KG1 (cell line): ENCODE results near the gene SNAP25.

ENCODE experiments used
- DNase-seq: peaks from one replicate; lab custom pipeline; 2025; lab: John Stamatoyannopoulos, UW

The SNAP25 gene

GRCh38 chr20:10304471-10305046 lies 85.9 kb downstream of the SNAP25 start:
- no peak for DNase-seq

- no peak for DNase-seq
Observed at GRCh38 chr20:10306440-10307358, 88.1 kb downstream of the SNAP25 start.

GRCh38 chr20:10307359-10307735 lies 88.7 kb downstream of the SNAP25 start:
- no peak for DNase-seq

- DNase-seq, result no peak
Observed at GRCh38 chr20:10308652-10309051, 90.0 kb downstream of the SNAP25 start.

DNA sequence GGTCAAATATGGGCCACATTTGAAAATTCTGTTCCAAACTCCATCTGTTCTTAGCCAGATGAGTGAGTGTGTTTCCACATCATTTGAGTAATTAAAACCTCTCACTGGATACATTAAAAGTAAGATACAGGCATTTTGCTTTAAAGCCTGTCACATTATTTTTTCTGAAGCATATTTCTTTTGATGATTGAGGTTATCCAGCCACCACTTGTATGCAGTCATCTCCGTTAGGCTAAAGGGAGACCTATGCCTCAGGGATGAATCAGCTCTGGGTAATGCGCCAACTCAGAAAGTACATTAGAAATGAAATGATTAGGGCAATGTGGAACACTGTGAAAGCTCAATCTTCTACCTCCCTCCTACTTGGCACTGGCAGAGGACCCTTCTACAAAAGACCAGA lies 90.7 kb downstream of the SNAP25 start:
- no peak for DNase-seq

GRCh38 chr20:10312111-10312510 lies 93.5 kb downstream of the SNAP25 start:
- DNase-seq, result no peak

- no peak for DNase-seq
Observed at GRCh38 chr20:10313215-10313614, 94.6 kb downstream of the SNAP25 start.

- no peak for DNase-seq
Observed at GRCh38 chr20:10313701-10314100, 95.1 kb downstream of the SNAP25 start.

- DNase-seq, result no peak
Observed at GRCh38 chr20:10314198-10314597, 95.6 kb downstream of the SNAP25 start.

DNA sequence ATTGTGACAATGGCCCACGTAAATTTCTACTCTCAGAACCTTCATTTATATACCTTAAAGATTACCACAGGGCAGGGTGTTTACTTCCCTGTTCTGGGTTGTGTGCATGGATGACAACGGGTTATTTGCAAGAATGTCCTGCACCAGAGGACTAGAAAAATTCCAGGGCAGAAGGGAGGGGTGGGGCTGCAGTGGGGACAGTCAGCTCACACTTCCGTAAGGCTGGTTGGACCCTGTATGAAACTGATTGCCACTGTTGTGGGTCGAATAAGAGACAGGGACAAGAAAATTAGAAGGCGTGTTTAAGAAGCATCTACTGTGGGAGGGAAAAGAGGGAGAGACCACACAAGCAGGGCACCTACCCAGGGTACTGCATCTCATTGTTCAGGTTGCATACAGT lies 96.5 kb downstream of the SNAP25 start:
- DNase-seq, result no peak

DNA sequence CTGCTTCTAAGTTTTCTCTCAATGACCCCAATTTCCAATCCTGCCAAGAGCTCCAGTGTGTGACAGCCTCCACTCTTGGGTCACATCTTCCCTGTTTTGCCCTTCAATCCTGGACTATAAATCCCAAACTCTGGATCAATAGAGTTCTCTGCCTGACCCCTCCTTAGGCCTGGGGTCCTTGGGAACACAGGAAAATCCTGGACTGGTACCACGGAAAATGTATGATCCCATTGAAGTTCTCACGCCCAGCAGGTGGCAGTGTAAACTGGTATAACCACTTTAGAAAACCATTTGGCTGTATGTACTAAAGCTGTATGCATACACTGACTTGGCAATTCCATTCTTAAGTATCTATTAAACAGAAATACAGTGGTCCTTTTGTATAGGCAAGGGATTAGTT lies 98.0 kb downstream of the SNAP25 start:
- DNase-seq, result no peak

GRCh38 chr20:10318291-10319024 lies 99.8 kb downstream of the SNAP25 start:
- no peak for DNase-seq

DNA sequence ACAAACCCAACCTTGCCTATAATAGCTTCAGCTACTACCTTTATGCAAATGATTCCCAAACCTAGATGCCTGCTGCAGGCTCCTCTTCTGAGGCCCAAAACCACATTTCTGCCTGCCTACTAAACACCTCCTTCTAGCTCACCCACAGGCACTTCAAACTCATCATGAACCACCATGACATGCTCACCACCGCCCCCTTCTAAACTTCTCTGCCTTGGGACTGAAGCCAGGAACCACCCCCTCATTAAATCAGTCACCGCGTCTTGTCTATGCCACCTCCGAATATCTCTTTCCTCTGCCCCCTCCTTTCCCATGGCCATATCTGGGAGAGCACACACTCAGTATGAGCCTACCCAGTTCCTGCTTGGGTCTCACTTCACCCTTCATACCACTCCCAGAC lies 101.2 kb downstream of the SNAP25 start:
- DNase-seq, result no peak

DNA sequence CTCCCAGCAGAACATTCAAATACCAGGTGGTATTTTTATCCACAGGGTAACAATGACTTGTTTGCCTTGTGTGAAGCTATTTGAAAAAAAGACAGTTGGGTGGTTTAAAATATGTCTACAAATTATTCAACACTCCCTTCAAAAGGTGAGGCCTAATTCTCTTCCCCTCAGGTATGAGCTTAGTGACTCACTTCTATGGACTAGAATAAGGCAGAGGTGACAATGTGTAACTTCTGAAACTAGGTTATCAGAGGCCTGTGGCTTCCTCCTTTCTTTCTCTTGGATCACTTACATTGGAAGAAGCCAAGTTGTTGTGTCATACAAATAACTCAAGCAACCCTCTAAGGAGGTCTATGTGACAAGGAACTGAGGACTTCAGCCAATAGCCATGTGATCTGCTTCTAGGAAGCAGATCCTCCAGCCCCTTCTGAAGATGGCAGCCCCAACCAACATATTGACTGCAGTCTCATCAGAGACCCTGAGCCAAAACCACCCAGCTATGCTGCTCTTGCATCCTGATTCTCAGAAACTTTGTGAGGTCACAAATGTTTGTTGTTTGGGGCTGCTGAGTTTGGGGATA lies 102.6 kb downstream of the SNAP25 start:
- DNase-seq, result no peak

DNA sequence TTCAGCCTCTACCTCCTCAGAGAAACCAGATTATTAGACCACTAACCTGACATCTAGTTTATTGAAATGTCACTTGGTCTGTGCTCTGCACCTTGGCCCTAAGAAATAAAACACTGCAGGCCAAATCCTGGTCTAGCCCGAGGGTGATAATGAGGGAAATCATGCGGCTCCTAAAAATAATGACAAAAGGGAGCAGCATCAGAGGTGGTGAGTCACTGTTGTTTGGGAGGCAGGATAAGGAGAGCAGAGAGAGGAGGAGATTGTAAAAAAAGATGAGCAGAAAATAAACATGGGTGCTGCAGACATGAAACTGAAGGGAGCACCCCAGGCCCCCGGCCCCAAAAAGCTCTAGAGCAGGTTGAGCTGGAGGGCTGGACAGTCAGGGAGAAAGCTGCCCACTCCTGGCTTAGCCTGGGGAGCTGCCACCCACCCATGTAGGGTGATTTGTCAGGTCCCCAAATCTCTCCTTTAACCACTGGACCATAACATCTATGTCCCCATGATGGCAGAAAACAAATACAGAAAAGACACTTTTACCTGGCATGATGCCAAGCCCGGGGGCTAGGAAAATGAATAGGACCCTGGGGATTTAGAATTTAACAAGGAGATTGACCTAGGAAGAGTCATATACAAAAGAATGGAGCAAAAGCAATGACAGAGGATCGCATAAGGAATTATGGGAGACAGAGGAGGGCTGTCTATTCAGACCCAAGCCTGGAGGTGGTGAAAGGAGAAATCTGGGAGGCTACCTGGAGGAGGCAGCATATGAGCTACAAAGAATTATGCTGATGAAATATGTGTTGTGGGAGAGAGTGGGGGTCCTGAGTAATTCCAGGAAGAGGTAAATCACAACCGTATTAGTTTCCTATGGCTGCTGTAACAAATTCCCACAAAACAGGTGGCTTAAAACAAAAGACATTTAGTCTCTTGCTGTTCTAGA lies 103.7 kb downstream of the SNAP25 start:
- DNase-seq, result no peak

GRCh38 chr20:10323729-10324128 lies 105.1 kb downstream of the SNAP25 start:
- no peak for DNase-seq

- DNase-seq, result no peak
Observed at GRCh38 chr20:10324198-10324847, 105.7 kb downstream of the SNAP25 start.

DNA sequence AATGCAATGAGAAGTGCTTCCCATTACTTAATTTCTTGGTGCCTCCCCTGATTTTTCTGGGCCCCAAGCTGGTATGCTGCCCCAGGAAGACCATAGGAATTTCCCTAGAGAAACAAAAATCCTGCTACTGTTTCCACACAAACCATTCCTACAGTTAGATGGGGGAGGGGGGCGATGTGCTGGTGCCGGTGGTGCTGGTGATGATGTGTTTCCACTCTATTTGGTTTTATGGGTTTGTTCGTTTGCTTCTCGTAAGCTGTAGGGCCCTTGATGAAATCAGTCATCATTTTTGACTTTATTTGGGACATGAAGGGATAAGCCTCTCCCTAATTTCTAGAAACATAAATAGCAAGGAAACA lies 110.2 kb downstream of the SNAP25 start:
- DNase-seq, result no peak

- no peak for DNase-seq
Observed at GRCh38 chr20:10329387-10330005, 110.9 kb downstream of the SNAP25 start.

DNA sequence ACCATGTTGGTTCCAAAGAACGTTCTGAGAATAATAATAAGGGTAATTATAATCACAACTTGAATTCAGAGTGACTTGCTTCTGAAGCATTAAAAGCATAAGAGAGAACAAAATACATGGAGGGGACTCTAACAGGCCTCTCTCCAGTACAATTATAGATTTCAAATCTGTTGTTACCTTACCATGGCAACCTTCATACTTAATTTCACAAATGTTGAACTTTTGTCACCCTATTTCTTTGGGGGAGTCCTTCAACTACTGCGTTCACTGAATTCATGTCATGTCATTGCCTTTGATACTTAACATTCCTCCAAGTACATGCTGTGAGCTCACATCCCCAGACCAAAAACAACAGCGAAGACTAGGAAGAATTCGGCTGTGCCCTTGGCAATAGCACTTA lies 111.4 kb downstream of the SNAP25 start:
- DNase-seq, result no peak
